ENCODE measurements around the gene ZDHHC6. TPM values are rescaled to one million over a fixed set of nuclear protein-coding genes. Genes with fewer than 3 reads are reported as not detected.

ZDHHC6 gene
- total RNA-seq, 1 experiment from 2014 or later = 40.3 TPM

DNA sequence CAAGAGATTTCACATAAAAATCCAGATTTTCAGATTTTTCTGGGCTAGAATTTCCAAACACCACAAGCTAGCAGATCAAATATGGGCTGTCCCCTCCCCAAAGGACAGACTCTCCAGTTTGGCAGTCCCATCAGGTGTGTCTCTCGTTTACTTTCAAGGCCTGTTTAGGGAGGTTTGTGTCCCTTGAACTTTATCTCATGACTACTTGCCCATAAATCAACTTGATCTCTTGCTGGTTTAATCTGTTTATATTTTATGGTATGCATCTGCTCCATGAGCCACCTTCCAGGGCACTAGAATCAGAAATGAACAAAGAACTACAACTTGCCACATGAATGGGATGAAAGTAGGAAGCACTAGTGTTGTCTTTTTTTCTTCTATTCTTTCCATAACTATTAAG is 5.2 kb downstream of the ZDHHC6 start:
- BruUV-seq (replicated peaks) = no TSS peak
- H3K27ac ChIP-seq (ENCODE audit: low read length) = no peak overlapping the region
- in situ Hi-C loops (cut with HindIII; ENCODE audit: low pct_unique_long_range_greater_than_20kb, low sequenced_read_pairs) = no loop called here

DNA sequence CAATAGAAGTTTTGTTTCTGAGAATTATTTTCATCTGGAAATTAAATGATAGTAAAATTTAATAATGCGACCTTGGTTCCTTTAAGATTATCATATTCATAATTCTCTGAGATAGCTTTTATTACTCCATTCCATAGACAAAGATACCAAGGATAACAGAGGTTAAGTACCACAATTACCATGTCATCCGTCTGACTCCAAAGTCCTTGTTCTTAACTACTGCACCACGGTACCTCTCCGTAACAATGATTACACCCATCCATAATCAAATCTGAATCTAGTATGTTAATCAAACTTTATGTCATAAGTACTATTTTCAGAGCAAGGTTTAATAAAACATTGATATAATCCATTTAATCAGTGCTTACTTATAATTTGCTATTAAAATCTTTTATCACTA is 8.4 kb downstream of the ZDHHC6 start:
- ChIA-PET POLR2A (no interaction called here), CTCF (no interaction called here)
- BruUV-seq (replicated peaks) = no TSS peak
- H3K27me3 ChIP-seq (ENCODE audit: control insufficient read depth, insufficient read depth, low read length) = no peaks in the 10 kb centered on the region
- no peak overlapping the region for H3K4me3 ChIP-seq (ENCODE audit: low read depth in 2 of 2, low read length in 2 of 2)
- DNase-seq (ENCODE audit: low read depth, low spot score) = no peak
- intact Hi-C loops (cut with micrococcal nuclease; ENCODE audit: unreplicated experiment) = loop anchor here (10.0 kb wide), 2 partner anchors 254 to 294 kb away; partner anchors contain the start of gene GPAM
- no peak for ATAC-seq
- H3K4me1 ChIP-seq (ENCODE audit: control insufficient read depth, insufficient read depth, low read length) = no peaks in the 10 kb centered on the region
- TF ChIP-seq, protein P1, sequence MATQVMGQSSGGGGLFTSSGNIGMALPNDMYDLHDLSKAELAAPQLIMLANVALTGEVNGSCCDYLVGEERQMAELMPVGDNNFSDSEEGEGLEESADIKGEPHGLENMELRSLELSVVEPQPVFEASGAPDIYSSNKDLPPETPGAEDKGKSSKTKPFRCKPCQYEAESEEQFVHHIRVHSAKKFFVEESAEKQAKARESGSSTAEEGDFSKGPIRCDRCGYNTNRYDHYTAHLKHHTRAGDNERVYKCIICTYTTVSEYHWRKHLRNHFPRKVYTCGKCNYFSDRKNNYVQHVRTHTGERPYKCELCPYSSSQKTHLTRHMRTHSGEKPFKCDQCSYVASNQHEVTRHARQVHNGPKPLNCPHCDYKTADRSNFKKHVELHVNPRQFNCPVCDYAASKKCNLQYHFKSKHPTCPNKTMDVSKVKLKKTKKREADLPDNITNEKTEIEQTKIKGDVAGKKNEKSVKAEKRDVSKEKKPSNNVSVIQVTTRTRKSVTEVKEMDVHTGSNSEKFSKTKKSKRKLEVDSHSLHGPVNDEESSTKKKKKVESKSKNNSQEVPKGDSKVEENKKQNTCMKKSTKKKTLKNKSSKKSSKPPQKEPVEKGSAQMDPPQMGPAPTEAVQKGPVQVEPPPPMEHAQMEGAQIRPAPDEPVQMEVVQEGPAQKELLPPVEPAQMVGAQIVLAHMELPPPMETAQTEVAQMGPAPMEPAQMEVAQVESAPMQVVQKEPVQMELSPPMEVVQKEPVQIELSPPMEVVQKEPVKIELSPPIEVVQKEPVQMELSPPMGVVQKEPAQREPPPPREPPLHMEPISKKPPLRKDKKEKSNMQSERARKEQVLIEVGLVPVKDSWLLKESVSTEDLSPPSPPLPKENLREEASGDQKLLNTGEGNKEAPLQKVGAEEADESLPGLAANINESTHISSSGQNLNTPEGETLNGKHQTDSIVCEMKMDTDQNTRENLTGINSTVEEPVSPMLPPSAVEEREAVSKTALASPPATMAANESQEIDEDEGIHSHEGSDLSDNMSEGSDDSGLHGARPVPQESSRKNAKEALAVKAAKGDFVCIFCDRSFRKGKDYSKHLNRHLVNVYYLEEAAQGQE (IDR thresholded peaks at IDR 0.05; ENCODE audit: insufficient read depth in 1 of 2, low read depth in 2 of 2, low read length in 1 of 2) = no peak
- TF ChIP-seq TCF7L2 (IDR thresholded peaks at IDR 0.05; ENCODE audit: low read depth, low read length) = no peak
- in situ Hi-C loops (cut with HindIII; ENCODE audit: low pct_unique_long_range_greater_than_20kb, low sequenced_read_pairs) = no loop called here
- no peak overlapping the region for H3K27ac ChIP-seq (ENCODE audit: low read length)
- H3K36me3 ChIP-seq (ENCODE audit: control insufficient read depth, insufficient read depth, low read length) = peaks cover 33% of the 10 kb centered on the region
- no peaks in the 10 kb centered on the region for H3K9me3 ChIP-seq (ENCODE audit: control insufficient read depth, insufficient read depth, low read depth, low read length)

More for the DNA sequence above, 5.2 kb downstream of the ZDHHC6 start:
- ATAC-seq = no peak
- TF ChIP-seq, protein P1 (IDR thresholded peaks at IDR 0.05; ENCODE audit: insufficient read depth in 1 of 2, low read depth in 2 of 2, low read length in 1 of 2) = no peak
- TF ChIP-seq TCF7L2 (IDR thresholded peaks at IDR 0.05; ENCODE audit: low read depth, low read length) (no peak), SIN3A (IDR thresholded peaks at IDR 0.05; ENCODE audit: borderline replicate concordance, insufficient read depth, low read depth, low read length) (no peak), POLR2AphosphoS5 (IDR thresholded peaks at IDR 0.05; ENCODE audit: low read depth, low read length) (no peak)
- TF ChIP-seq, protein P2, sequence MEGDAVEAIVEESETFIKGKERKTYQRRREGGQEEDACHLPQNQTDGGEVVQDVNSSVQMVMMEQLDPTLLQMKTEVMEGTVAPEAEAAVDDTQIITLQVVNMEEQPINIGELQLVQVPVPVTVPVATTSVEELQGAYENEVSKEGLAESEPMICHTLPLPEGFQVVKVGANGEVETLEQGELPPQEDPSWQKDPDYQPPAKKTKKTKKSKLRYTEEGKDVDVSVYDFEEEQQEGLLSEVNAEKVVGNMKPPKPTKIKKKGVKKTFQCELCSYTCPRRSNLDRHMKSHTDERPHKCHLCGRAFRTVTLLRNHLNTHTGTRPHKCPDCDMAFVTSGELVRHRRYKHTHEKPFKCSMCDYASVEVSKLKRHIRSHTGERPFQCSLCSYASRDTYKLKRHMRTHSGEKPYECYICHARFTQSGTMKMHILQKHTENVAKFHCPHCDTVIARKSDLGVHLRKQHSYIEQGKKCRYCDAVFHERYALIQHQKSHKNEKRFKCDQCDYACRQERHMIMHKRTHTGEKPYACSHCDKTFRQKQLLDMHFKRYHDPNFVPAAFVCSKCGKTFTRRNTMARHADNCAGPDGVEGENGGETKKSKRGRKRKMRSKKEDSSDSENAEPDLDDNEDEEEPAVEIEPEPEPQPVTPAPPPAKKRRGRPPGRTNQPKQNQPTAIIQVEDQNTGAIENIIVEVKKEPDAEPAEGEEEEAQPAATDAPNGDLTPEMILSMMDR (IDR thresholded peaks at IDR 0.05) = no peak
- H3K4me1 ChIP-seq (ENCODE audit: control insufficient read depth, insufficient read depth, low read length) = peaks cover 8% of the 10 kb centered on the region
- H3K9me3 ChIP-seq (ENCODE audit: control insufficient read depth, insufficient read depth, low read depth, low read length) = no peaks in the 10 kb centered on the region
- POLR2A ChIA-PET = no interaction called here
- peaks cover 34% of the 10 kb centered on the region for H3K36me3 ChIP-seq (ENCODE audit: control insufficient read depth, insufficient read depth, low read length)
- no peak for DNase-seq (ENCODE audit: low read depth, low spot score)
- CTCF ChIA-PET = no interaction called here
- no peak overlapping the region for H3K4me3 ChIP-seq (ENCODE audit: low read depth in 2 of 2, low read length in 2 of 2)
- H3K27me3 ChIP-seq (ENCODE audit: control insufficient read depth, insufficient read depth, low read length) = no peaks in the 10 kb centered on the region
- intact Hi-C loops (cut with micrococcal nuclease; ENCODE audit: unreplicated experiment) = no loop called here

Data from Panc1 (cell line).